Stimulated activated CD8-positive, alpha-beta memory T cell treated with anti-CD3 and anti-CD28 coated beads, Interleukin-7, amount 100 ng/mL, for 48 hours (primary cell): ENCODE measurements around the gene TPR.

Experiments
- DNase-seq, 2 donors: peaks; one replicate each; pipeline ENCODE4 v3.0.0-alpha.2; 2020; ENCODE audit warnings: low read depth in 1 of 2; ENCODE audit errors: extremely low read depth in 1 of 2

TPR gene

GRCh38 chr1:186291271-186291670 is 83.8 kb downstream of the TPR start:
- DNase-seq: no peak

GRCh38 chr1:186289943-186290545 is 85.0 kb downstream of the TPR start:
- no peak for DNase-seq

GRCh38 chr1:186286615-186287315 is 88.3 kb downstream of the TPR start:
- no peak for DNase-seq

- DNase-seq: no peak
Measured at GRCh38 chr1:186283374-186283773, 91.7 kb downstream of the TPR start.

DNA sequence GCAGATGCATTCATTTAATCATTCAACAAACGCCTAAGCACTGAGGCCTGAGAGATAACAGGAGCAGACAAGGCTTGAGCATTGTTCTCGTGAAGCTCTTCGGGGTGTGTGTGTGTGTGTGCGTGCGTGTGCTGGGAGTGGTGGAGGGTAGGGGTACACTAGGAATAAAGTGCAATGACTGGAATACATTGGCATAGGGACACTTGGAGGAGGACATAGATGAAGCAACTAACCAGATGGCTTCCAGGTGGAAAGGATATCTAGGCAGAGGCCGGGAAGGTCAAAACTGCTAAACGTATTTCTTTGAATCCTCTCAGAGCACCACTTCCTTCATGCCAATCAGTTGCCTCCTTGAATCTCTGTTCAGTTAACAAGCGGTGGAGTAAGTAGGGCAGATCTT is 92.6 kb downstream of the TPR start:
- DNase-seq: no peak

GRCh38 chr1:186275822-186276221 is 99.2 kb downstream of the TPR start:
- DNase-seq: no peak

GRCh38 chr1:186272486-186272885 is 102.6 kb downstream of the TPR start:
- no peak for DNase-seq

GRCh38 chr1:186271032-186271431 is 104.0 kb downstream of the TPR start:
- DNase-seq: no peak
